ENCODE results near the gene OMA1.
"Not testable (repeated sequence)": the region's sequence is repeated elsewhere in the genome, so short reads cannot be mapped to it uniquely, and the experiment has no call there.

The OMA1 gene

DNA sequence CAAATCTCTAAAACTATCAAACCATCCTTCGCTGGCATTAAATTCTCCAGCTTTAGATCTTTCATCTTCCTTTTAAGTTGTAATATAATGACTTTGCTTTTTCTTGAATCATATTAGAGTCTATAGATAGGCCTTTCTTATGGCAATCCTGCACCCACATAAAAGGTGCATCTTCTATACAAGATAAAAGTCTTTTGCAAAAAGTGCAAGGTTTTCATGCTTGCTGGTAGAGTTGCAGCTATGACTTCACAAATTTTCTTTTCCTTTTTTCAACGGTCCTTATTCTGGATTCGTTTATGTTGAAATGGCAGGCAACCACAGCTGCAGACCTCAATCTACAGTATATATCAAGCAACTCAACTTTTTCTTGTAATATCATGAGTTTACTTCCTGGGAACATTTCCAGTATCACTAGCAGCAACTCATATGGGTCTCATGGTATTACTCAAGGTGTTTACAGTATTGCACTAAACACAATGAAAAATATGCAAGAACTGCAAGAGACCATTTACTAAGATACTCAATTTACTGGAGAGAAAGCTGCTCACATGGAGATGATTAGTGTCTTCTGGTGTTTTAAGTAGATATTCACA, 22.1 kb downstream of the OMA1 start:
- Histone ChIP-seq H3K9ac (ENCODE audit: low read depth, low read length) (no peak overlapping the region), H3K36me3 (ENCODE audit: control insufficient read depth, insufficient read depth, low read length) (no peaks in the 10 kb centered on the region), H3K4me1 (ENCODE audit: control insufficient read depth, insufficient read depth, low read length) (no peaks in the 10 kb centered on the region), H3K27me3 (ENCODE audit: control insufficient read depth, insufficient read depth, low read length) (no peaks in the 10 kb centered on the region), H3K9me3 (ENCODE audit: control insufficient read depth, insufficient read depth, low read length) (no peaks in the 10 kb centered on the region), H3K27ac (ENCODE audit: low read depth, low read length) (no peak overlapping the region), H3K4me3 (ENCODE audit: low read depth, low read length) (no peak overlapping the region)

DNA sequence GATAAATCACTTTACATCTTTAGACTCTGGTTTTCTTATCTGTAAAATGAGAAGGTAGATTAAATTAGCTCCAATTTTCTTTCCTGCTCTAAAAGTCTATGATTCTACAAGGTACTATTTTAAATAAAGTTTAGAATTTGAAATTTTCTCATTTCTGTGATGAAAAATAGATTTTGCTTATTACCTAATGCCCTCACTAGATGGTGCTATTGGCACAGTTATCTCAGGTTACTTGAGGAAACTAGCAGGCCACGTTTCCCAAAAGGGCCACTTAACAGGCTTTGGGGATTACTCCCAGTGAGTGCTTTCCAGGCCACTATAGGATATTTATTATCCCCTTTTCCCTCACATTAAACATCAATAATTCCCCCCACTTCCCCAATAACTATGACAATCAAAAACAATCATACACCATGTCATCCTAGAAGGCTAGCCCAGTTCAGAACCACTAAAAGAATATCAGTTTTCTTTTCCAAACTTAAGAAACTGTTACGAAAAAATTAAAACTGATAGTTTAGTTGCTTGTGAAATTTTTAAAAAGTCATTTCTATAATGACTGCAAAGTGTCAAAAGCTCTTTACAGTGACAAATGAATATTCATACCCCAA, 30.6 kb downstream of the OMA1 start:
- Histone ChIP-seq H3K27ac (ENCODE audit: low read depth, low read length) (no peak overlapping the region), H3K4me1 (ENCODE audit: control insufficient read depth, insufficient read depth, low read length) (no peaks in the 10 kb centered on the region), H3K9me3 (ENCODE audit: control insufficient read depth, insufficient read depth, low read length) (no peaks in the 10 kb centered on the region), H3K27me3 (ENCODE audit: control insufficient read depth, insufficient read depth, low read length) (no peaks in the 10 kb centered on the region), H3K9ac (ENCODE audit: low read depth, low read length) (no peak overlapping the region), H3K4me3 (ENCODE audit: low read depth, low read length) (no peak overlapping the region), H3K36me3 (ENCODE audit: control insufficient read depth, insufficient read depth, low read length) (no peaks in the 10 kb centered on the region)

DNA sequence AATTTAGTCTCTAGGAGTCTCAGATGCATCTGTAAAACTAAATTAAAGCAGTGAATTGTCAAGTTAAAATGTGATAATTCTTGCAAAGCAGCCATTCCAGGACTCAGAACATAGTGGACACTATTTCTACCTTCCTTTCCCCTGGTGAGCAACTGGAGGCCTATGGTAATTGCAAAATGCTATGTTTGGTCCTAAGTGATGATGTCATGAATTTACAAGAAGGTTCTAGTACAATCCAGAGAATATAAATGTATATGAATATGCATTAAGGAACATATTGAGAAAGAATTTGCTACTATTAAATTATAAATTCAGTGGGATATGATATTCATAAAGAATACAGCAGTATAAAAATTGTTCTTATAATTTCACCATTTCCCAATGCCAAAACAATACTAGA, 32.6 kb downstream of the OMA1 start:
- no peak overlapping the region for H3K4me3 ChIP-seq (ENCODE audit: low read depth, low read length)
- no peak overlapping the region for H3K27ac ChIP-seq (ENCODE audit: low read depth, low read length)
- H3K27me3 ChIP-seq (ENCODE audit: control insufficient read depth, insufficient read depth, low read length) = no peaks in the 10 kb centered on the region
- no peaks in the 10 kb centered on the region for H3K9me3 ChIP-seq (ENCODE audit: control insufficient read depth, insufficient read depth, low read length)
- H3K9ac ChIP-seq (ENCODE audit: low read depth, low read length) = no peak overlapping the region
- H3K4me1 ChIP-seq (ENCODE audit: control insufficient read depth, insufficient read depth, low read length) = no peaks in the 10 kb centered on the region
- no peaks in the 10 kb centered on the region for H3K36me3 ChIP-seq (ENCODE audit: control insufficient read depth, insufficient read depth, low read length)

DNA sequence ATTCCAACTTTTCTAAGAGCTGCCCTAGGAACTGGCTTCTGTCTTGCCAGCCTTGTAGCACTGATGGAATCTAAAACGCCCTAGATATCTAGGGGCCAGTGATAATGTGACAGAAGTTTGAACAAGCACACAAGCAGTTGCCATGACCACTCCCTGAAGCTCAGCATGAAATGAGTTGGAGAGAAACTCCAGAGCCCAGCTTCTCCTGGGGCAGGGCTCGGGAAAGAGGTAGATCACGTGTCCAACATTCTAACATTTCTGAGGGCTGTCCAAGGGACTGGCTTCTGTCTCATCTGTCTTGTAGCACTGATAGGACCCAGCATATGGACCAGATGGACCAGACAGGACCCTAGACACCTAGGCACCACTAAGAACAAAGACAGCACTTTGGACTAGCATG, 37.9 kb downstream of the OMA1 start:
- H3K4me3 ChIP-seq (ENCODE audit: low read depth, low read length) = no peak overlapping the region
- no peak overlapping the region for H3K9ac ChIP-seq (ENCODE audit: low read depth, low read length)
- H3K27me3 ChIP-seq (ENCODE audit: control insufficient read depth, insufficient read depth, low read length) = no peaks in the 10 kb centered on the region
- no peaks in the 10 kb centered on the region for H3K9me3 ChIP-seq (ENCODE audit: control insufficient read depth, insufficient read depth, low read length)
- H3K36me3 ChIP-seq (ENCODE audit: control insufficient read depth, insufficient read depth, low read length) = no peaks in the 10 kb centered on the region
- H3K4me1 ChIP-seq (ENCODE audit: control insufficient read depth, insufficient read depth, low read length) = no peaks in the 10 kb centered on the region
- no peak overlapping the region for H3K27ac ChIP-seq (ENCODE audit: low read depth, low read length)

DNA sequence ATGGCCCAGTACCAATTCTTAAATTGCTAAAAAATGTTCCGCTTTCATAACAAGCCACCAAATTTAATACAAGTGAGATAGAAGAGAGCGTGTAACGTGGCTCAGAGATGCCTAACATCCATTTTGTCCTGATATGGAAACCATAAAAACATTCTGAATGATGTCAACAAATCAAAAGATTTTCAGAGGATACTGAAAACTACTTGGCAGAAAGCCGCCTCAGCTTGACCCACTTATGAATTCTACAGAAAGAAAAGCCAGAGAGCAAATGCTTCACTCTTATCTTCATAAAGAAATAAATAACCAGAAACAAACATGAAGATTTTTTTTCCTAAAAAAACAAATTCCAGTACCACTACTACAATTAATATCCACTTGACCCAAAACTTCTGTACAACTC, 41.2 kb downstream of the OMA1 start:
- H3K4me3 ChIP-seq (ENCODE audit: low read depth, low read length) = no peak overlapping the region
- no peaks in the 10 kb centered on the region for H3K27me3 ChIP-seq (ENCODE audit: control insufficient read depth, insufficient read depth, low read length)
- H3K27ac ChIP-seq (ENCODE audit: low read depth, low read length) = no peak overlapping the region
- no peaks in the 10 kb centered on the region for H3K36me3 ChIP-seq (ENCODE audit: control insufficient read depth, insufficient read depth, low read length)
- H3K9me3 ChIP-seq (ENCODE audit: control insufficient read depth, insufficient read depth, low read length) = no peaks in the 10 kb centered on the region
- no peak overlapping the region for H3K9ac ChIP-seq (ENCODE audit: low read depth, low read length)
- no peaks in the 10 kb centered on the region for H3K4me1 ChIP-seq (ENCODE audit: control insufficient read depth, insufficient read depth, low read length)

DNA sequence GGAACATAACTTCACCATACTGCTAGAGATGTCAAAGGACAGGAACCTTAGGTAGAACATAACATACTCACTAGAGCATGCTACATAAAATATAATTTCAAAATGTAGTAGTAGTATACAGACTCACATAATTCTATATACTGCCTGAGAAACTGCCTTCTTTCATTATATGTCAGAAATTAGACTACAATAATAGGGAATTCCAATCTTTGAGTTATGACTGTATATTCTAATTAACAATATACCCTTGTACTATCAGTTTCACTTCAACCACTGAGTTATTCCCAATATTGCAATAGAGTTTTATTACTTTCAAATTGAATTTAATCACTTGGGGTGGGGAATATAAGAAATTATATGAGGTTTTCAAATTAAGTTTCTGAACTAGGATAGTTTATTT, 44.0 kb downstream of the OMA1 start:
- Histone ChIP-seq H3K36me3 (ENCODE audit: control insufficient read depth, insufficient read depth, low read length) (no peaks in the 10 kb centered on the region), H3K4me3 (ENCODE audit: low read depth, low read length) (no peak overlapping the region), H3K9ac (ENCODE audit: low read depth, low read length) (no peak overlapping the region), H3K9me3 (ENCODE audit: control insufficient read depth, insufficient read depth, low read length) (no peaks in the 10 kb centered on the region), H3K4me1 (ENCODE audit: control insufficient read depth, insufficient read depth, low read length) (peaks cover 8% of the 10 kb centered on the region), H3K27ac (ENCODE audit: low read depth, low read length) (no peak overlapping the region), H3K27me3 (ENCODE audit: control insufficient read depth, insufficient read depth, low read length) (no peaks in the 10 kb centered on the region)

DNA sequence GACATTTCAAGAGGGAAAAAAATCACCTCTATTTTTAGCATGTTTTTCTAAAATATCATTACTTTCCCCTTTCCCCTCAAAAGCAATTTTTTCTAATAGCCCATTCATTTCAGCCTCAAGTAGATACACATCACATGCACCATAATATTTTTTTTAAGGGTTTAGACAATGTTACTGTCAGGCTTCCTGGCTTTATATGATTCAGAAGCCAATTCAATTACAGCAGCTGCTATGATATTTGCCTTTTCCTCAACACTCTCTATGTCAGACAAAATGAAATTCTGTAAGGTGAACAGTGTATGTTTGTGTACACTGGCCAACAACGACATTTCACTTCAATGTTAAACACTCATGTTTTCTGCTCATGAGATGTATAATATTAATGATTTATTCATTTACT, 46.5 kb downstream of the OMA1 start:
- H3K9me3 ChIP-seq (ENCODE audit: control insufficient read depth, insufficient read depth, low read length) = no peaks in the 10 kb centered on the region
- no peaks in the 10 kb centered on the region for H3K27me3 ChIP-seq (ENCODE audit: control insufficient read depth, insufficient read depth, low read length)
- peaks cover 12% of the 10 kb centered on the region for H3K4me1 ChIP-seq (ENCODE audit: control insufficient read depth, insufficient read depth, low read length)
- H3K9ac ChIP-seq (ENCODE audit: low read depth, low read length) = no peak overlapping the region
- H3K36me3 ChIP-seq (ENCODE audit: control insufficient read depth, insufficient read depth, low read length) = no peaks in the 10 kb centered on the region
- no peak overlapping the region for H3K27ac ChIP-seq (ENCODE audit: low read depth, low read length)
- no peak overlapping the region for H3K4me3 ChIP-seq (ENCODE audit: low read depth, low read length)

DNA sequence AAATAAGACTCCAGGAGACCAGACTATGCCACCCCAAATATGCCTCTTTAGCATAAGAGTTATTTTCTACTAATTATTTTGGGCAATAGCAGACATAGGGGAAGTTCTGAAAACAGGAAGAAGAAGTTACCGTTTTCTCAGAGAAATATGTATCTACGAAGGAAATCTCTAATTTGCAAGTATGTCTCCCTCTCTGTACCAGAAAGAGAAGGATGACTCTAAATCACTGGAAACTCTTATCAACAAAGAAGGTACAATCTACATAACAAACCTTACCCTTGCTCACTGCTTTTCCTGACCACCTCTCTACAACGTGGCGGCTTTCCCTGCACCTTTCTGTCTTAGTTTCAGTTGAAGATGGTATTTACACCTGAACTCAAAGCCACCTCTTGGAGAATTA, 49.0 kb downstream of the OMA1 start:
- no peaks in the 10 kb centered on the region for H3K9me3 ChIP-seq (ENCODE audit: control insufficient read depth, insufficient read depth, low read length)
- no peak overlapping the region for H3K27ac ChIP-seq (ENCODE audit: low read depth, low read length)
- no peaks in the 10 kb centered on the region for H3K27me3 ChIP-seq (ENCODE audit: control insufficient read depth, insufficient read depth, low read length)
- no peak overlapping the region for H3K4me3 ChIP-seq (ENCODE audit: low read depth, low read length)
- no peaks in the 10 kb centered on the region for H3K36me3 ChIP-seq (ENCODE audit: control insufficient read depth, insufficient read depth, low read length)
- H3K4me1 ChIP-seq (ENCODE audit: control insufficient read depth, insufficient read depth, low read length) = peaks cover 12% of the 10 kb centered on the region
- no peak overlapping the region for H3K9ac ChIP-seq (ENCODE audit: low read depth, low read length)

DNA sequence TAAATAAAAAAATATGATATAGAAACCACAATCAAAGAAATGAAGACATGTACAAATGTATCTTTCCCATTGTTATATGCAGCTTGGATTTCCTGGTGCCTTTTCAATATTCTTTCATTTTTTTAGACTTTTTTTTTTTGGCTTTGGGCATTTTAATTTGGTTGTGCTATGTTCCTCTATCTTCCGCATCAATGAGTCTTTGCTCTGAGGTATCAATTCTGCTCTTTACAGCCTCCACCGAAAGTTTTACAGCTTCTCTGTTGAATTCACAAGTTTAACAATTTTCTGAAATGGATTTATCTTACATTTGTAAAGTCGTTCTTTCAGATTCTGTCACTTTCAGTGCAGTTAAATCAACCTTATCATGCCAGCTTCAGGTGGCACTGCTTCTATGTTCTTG, 50.5 kb downstream of the OMA1 start:
- H3K4me3 ChIP-seq (ENCODE audit: low read depth, low read length) = no peak overlapping the region
- H3K4me1 ChIP-seq (ENCODE audit: control insufficient read depth, insufficient read depth, low read length) = peaks cover 12% of the 10 kb centered on the region
- H3K27me3 ChIP-seq (ENCODE audit: control insufficient read depth, insufficient read depth, low read length) = no peaks in the 10 kb centered on the region
- H3K9me3 ChIP-seq (ENCODE audit: control insufficient read depth, insufficient read depth, low read length) = no peaks in the 10 kb centered on the region
- H3K9ac ChIP-seq (ENCODE audit: low read depth, low read length) = no peak overlapping the region
- no peak overlapping the region for H3K27ac ChIP-seq (ENCODE audit: low read depth, low read length)
- no peaks in the 10 kb centered on the region for H3K36me3 ChIP-seq (ENCODE audit: control insufficient read depth, insufficient read depth, low read length)

DNA sequence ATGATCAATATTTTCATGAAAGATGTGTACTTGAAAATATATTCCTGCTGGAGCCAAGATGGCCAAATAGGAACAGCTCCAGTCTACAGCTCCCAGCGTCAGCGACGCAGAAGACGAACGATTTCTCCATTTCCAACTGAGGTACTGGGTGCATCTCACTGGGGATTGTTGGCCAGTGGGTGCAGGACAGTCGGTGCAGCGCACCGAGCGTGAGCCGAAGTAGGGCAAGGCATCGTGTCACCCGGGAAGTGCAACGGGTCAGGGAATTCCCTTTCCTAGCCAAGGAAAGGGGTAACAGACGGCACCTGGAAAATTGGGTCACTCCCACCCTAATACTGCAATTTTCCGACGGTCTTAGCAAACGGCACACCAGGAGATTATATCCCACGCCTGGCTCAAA, 57.6 kb downstream of the OMA1 start:
- H3K9ac ChIP-seq (ENCODE audit: low read depth, low read length); H3K4me1 ChIP-seq (ENCODE audit: control insufficient read depth, insufficient read depth, low read length); H3K27me3 ChIP-seq (ENCODE audit: control insufficient read depth, insufficient read depth, low read length); H3K4me3 ChIP-seq (ENCODE audit: low read depth, low read length); H3K36me3 ChIP-seq (ENCODE audit: control insufficient read depth, insufficient read depth, low read length); H3K27ac ChIP-seq (ENCODE audit: low read depth, low read length): not testable (repeated sequence)
- H3K9me3 ChIP-seq (ENCODE audit: control insufficient read depth, insufficient read depth, low read length) = peaks cover 10% of the 10 kb centered on the region

DNA sequence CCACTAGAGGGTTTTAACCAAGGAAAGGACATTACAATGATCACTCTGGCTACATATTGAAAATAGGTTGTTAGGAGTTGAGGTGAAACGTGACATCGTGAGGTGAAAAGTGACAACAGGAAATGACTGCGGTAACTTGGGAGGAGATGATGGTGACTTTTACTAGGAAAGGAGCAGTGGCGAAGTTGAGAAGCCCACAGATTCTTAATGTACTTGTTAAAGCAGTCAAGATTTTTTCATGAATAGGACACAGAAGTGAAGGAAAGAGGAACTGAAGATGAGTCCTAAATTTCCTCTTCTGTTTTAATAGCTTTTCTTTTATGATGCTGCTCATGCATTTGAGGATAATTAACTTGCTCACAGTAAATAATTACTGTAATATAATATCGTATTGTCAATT, 59.5 kb downstream of the OMA1 start:
- Histone ChIP-seq H3K4me3 (ENCODE audit: low read depth, low read length) (no peak overlapping the region), H3K27me3 (ENCODE audit: control insufficient read depth, insufficient read depth, low read length) (no peaks in the 10 kb centered on the region), H3K9ac (ENCODE audit: low read depth, low read length) (no peak overlapping the region), H3K36me3 (ENCODE audit: control insufficient read depth, insufficient read depth, low read length) (no peaks in the 10 kb centered on the region), H3K4me1 (ENCODE audit: control insufficient read depth, insufficient read depth, low read length) (no peaks in the 10 kb centered on the region), H3K9me3 (ENCODE audit: control insufficient read depth, insufficient read depth, low read length) (peaks cover 10% of the 10 kb centered on the region), H3K27ac (ENCODE audit: low read depth, low read length) (no peak overlapping the region)
